DOHH2 (cell line): ENCODE measurements around the gene GYG1.

Experiments
- H3F3A ChIP-seq: fragments of 200-600 bp; sonication (generic), shearing (Covaris generic); 2 replicates; pipeline ENCODE4 v1.6.0; 2016; ENCODE audit warnings: antibody characterized with exemption, mild to moderate bottlenecking; ENCODE audit not compliant: control insufficient read depth, insufficient read depth
- H3K27ac ChIP-seq: fragments of 200-600 bp; sonication (generic); 2 replicates; pipeline ENCODE4 v1.5.1; 2014; ENCODE audit warnings: low read depth, mild to moderate bottlenecking, low read length, moderate library complexity
- H3K27me3 ChIP-seq: fragments of 200-600 bp; sonication (generic); 2 replicates; pipeline ENCODE4 v1.6.1; 2014; ENCODE audit warnings: mild to moderate bottlenecking, low read length, mixed read lengths; ENCODE audit not compliant: control insufficient read depth
- H3K36me3 ChIP-seq: fragments of 200-600 bp; sonication (generic); 2 replicates; pipeline ENCODE4 v1.6.1; 2014; ENCODE audit warnings: mild to moderate bottlenecking, low read length, moderate library complexity, mixed read lengths; ENCODE audit not compliant: control insufficient read depth
- H3K4me1 ChIP-seq: fragments of 200-600 bp; sonication (generic); 2 replicates; pipeline ENCODE4 v1.6.1; 2014; ENCODE audit warnings: mild to moderate bottlenecking, low read length, mixed read lengths; ENCODE audit not compliant: control insufficient read depth
- H3K4me2 ChIP-seq: fragments of 200-600 bp; sonication (generic); 2 replicates; pipeline ENCODE4 v1.6.0; 2014; ENCODE audit warnings: mild to moderate bottlenecking, low read length, moderate library complexity
- H3K4me3 ChIP-seq: fragments of 200-600 bp; sonication (generic); 2 replicates; pipeline ENCODE4 v1.5.1; 2014; ENCODE audit warnings: mild to moderate bottlenecking, low read length, mixed read lengths
- H3K79me2 ChIP-seq: fragments of 200-600 bp; sonication (generic); 2 replicates; pipeline ENCODE4 v1.6.1; 2014; ENCODE audit warnings: mild to moderate bottlenecking, low read length, mixed read lengths; ENCODE audit not compliant: control insufficient read depth
- H3K9me2 ChIP-seq: fragments of 200-600 bp; sonication (generic); replicated peaks from 2 replicates; pipeline ENCODE4 v1.6.1; 2014; ENCODE audit warnings: mild to moderate bottlenecking, low read length, mixed read lengths; ENCODE audit not compliant: control insufficient read depth
- H3K9me3 ChIP-seq: fragments of 200-600 bp; sonication (generic); 2 replicates; pipeline ENCODE4 v1.6.1; 2014; ENCODE audit warnings: antibody characterized with exemption, low read length, mixed read lengths; ENCODE audit not compliant: control insufficient read depth, insufficient read depth
- H4K20me1 ChIP-seq: fragments of 200-600 bp; sonication (generic); 2 replicates; pipeline ENCODE4 v1.6.0; 2014; ENCODE audit warnings: low read depth, mild to moderate bottlenecking, antibody characterized with exemption, low read length, moderate library complexity; ENCODE audit not compliant: control insufficient read depth, insufficient read depth
- EZH2phosphoT487 ChIP-seq: fragments of 200-600 bp; sonication (generic); IDR thresholded peaks from 2 replicates; pipeline ENCODE4 v1.6.1; 2017; ENCODE audit warnings: borderline replicate concordance, mild to moderate bottlenecking, antibody characterized with exemption, low read length, moderate library complexity, mixed read lengths
- TF ChIP-seq, protein P1 (sequence below): fragments of 200-600 bp; sonication (generic); IDR thresholded peaks from one replicate; pipeline ENCODE4 v1.5.1; 2014; ENCODE audit warnings: antibody characterized with exemption, mild to moderate bottlenecking, low read depth, low read length; ENCODE audit not compliant: poor library complexity, severe bottlenecking

GYG1 gene

DNA sequence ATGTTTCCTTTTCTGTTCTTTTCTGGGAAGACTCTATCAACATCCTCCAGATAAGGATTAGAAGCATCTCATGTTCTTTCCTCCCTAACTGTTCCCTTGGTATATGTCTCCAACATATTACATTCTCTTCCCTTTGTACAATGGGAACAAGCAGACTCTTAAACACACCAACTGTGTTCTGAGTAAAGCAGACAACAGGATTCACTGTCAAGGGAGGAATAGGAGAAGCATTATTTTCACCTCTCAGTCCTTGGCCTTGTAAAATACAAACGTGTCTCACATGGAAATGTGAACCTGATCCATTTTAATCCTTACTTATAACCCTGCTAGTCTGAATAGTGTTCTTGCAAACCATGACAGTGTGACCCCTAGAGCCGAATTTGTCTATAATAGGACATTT is 19.6 kb downstream of the GYG1 start:
- H3K9me2 ChIP-seq, result no peaks in the 10 kb centered on the region
- H3K27me3 ChIP-seq, result no peaks in the 10 kb centered on the region
- H4K20me1 ChIP-seq, result no peaks in the 10 kb centered on the region
- TF ChIP-seq, protein P1, sequence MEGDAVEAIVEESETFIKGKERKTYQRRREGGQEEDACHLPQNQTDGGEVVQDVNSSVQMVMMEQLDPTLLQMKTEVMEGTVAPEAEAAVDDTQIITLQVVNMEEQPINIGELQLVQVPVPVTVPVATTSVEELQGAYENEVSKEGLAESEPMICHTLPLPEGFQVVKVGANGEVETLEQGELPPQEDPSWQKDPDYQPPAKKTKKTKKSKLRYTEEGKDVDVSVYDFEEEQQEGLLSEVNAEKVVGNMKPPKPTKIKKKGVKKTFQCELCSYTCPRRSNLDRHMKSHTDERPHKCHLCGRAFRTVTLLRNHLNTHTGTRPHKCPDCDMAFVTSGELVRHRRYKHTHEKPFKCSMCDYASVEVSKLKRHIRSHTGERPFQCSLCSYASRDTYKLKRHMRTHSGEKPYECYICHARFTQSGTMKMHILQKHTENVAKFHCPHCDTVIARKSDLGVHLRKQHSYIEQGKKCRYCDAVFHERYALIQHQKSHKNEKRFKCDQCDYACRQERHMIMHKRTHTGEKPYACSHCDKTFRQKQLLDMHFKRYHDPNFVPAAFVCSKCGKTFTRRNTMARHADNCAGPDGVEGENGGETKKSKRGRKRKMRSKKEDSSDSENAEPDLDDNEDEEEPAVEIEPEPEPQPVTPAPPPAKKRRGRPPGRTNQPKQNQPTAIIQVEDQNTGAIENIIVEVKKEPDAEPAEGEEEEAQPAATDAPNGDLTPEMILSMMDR, result no peak
- no peak for TF ChIP-seq EZH2phosphoT487
- no peaks in the 10 kb centered on the region for H3K4me1 ChIP-seq
- no peaks in the 10 kb centered on the region for H3F3A ChIP-seq
- H3K79me2 ChIP-seq, result no peaks in the 10 kb centered on the region
- H3K4me3 ChIP-seq, result no peak overlapping the region
- H3K4me2 ChIP-seq, result no peak overlapping the region
- no peaks in the 10 kb centered on the region for H3K9me3 ChIP-seq
- H3K36me3 ChIP-seq, result peaks cover 52% of the 10 kb centered on the region
- H3K27ac ChIP-seq, result no peak overlapping the region

DNA sequence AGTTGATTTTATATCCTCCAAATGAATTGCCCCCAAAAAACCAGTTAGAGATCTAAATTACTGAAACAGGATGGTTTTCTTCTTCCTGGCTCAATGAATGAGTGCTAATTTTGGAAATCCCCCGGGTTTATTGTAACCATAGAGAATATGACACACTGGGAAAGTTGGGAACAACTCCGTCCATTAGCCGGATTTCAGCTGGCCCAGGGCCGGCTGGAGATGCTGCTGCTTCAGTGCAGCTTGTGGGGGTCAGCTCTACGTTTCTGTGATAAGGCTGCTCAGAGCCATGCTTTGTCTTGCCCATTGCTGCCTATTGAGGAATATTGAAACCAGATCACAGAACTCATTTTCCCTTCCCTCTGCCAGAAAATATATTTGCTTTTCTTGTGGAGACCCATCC is 20.3 kb downstream of the GYG1 start:
- Histone ChIP-seq H3K36me3 (peaks cover 56% of the 10 kb centered on the region), H3K4me3 (no peak overlapping the region), H3K27me3 (no peaks in the 10 kb centered on the region), H3K9me3 (no peaks in the 10 kb centered on the region), H3K79me2 (no peaks in the 10 kb centered on the region), H4K20me1 (no peaks in the 10 kb centered on the region), H3K9me2 (no peaks in the 10 kb centered on the region), H3K4me2 (no peak overlapping the region), H3F3A (no peaks in the 10 kb centered on the region), H3K27ac (no peak overlapping the region), H3K4me1 (no peaks in the 10 kb centered on the region)
- no peak for TF ChIP-seq EZH2phosphoT487
- TF ChIP-seq, protein P1, result no peak

GRCh38 chr3:149013726-149014125 is 22.4 kb downstream of the GYG1 start:
- no peaks in the 10 kb centered on the region for H3K9me2 ChIP-seq
- no peak for TF ChIP-seq EZH2phosphoT487
- TF ChIP-seq, protein P1, result no peak
- no peak overlapping the region for H3K27ac ChIP-seq
- no peaks in the 10 kb centered on the region for H3K4me1 ChIP-seq
- no peaks in the 10 kb centered on the region for H3K9me3 ChIP-seq
- no peaks in the 10 kb centered on the region for H4K20me1 ChIP-seq
- H3K4me3 ChIP-seq, result no peak overlapping the region
- no peak overlapping the region for H3K4me2 ChIP-seq
- no peaks in the 10 kb centered on the region for H3F3A ChIP-seq
- no peaks in the 10 kb centered on the region for H3K27me3 ChIP-seq
- peaks cover 53% of the 10 kb centered on the region for H3K36me3 ChIP-seq
- no peaks in the 10 kb centered on the region for H3K79me2 ChIP-seq

DNA sequence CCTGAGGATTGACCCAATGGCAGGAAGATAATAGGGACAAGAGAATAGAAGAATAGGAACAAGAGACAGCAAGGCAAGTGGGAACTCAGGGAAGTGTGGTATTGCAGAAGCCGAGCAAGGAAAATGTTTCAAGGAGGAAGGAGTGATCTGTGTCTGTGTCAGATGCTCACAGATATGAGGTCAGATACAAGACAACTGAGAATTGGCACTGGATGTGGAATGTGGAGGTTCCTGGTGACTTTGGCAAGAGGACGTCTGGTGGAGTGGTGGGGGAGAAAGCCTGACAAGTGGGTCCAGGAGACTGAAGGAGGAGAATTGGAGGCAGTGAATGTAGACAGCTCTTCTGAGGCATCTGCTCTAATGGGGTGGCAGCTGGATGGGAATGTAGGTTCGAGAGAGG is 24.1 kb downstream of the GYG1 start:
- no peaks in the 10 kb centered on the region for H3K79me2 ChIP-seq
- no peaks in the 10 kb centered on the region for H4K20me1 ChIP-seq
- H3K9me3 ChIP-seq, result no peaks in the 10 kb centered on the region
- no peaks in the 10 kb centered on the region for H3F3A ChIP-seq
- H3K4me2 ChIP-seq, result no peak overlapping the region
- peaks cover 52% of the 10 kb centered on the region for H3K36me3 ChIP-seq
- TF ChIP-seq EZH2phosphoT487, result no peak
- TF ChIP-seq, protein P1, result no peak
- H3K27me3 ChIP-seq, result no peaks in the 10 kb centered on the region
- no peaks in the 10 kb centered on the region for H3K9me2 ChIP-seq
- H3K4me3 ChIP-seq, result no peak overlapping the region
- no peak overlapping the region for H3K27ac ChIP-seq
- H3K4me1 ChIP-seq, result no peaks in the 10 kb centered on the region
